ENCODE results near the gene CCSER1. TPM values are rescaled to one million over a fixed set of nuclear protein-coding genes. Genes with fewer than 3 reads are reported as not detected.
"Not testable (repeated sequence)": the region's sequence is repeated elsewhere in the genome, so short reads cannot be mapped to it uniquely, and the experiment has no call there.

The CCSER1 gene
- total RNA-seq, 1 donor = 7.9 TPM

- Histone ChIP-seq H3K9me3 (ENCODE audit: low read depth, low read length) (no peaks in the 10 kb centered on the region), H3K27me3 (ENCODE audit: insufficient read depth, low read length) (no peaks in the 10 kb centered on the region), H3K4me3 (ENCODE audit: low read length) (no peak overlapping the region), H3K4me1 (ENCODE audit: insufficient read depth, low read length) (no peaks in the 10 kb centered on the region)
Observed at GRCh38 chr4:91198951-91199350, 1071.8 kb downstream of the CCSER1 start.

- H3K4me1 ChIP-seq (ENCODE audit: insufficient read depth, low read length) = no peaks in the 10 kb centered on the region
- no peaks in the 10 kb centered on the region for H3K27me3 ChIP-seq (ENCODE audit: insufficient read depth, low read length)
- H3K9me3 ChIP-seq (ENCODE audit: low read depth, low read length) = no peaks in the 10 kb centered on the region
- H3K4me3 ChIP-seq (ENCODE audit: low read length) = no peak overlapping the region
Observed at GRCh38 chr4:91207535-91207934, 1080.3 kb downstream of the CCSER1 start.

GRCh38 chr4:91212211-91212610 is 1085.0 kb downstream of the CCSER1 start:
- no peaks in the 10 kb centered on the region for H3K4me1 ChIP-seq (ENCODE audit: insufficient read depth, low read length)
- H3K9me3 ChIP-seq (ENCODE audit: low read depth, low read length) = peaks cover 6% of the 10 kb centered on the region
- no peak overlapping the region for H3K4me3 ChIP-seq (ENCODE audit: low read length)
- no peaks in the 10 kb centered on the region for H3K27me3 ChIP-seq (ENCODE audit: insufficient read depth, low read length)

- H3K27me3 ChIP-seq (ENCODE audit: insufficient read depth, low read length) = not testable (repeated sequence)
Observed at GRCh38 chr4:91217831-91218403, 1090.7 kb downstream of the CCSER1 start.

GRCh38 chr4:91220315-91220714 is 1093.1 kb downstream of the CCSER1 start:
- Histone ChIP-seq H3K4me1 (ENCODE audit: insufficient read depth, low read length) (no peaks in the 10 kb centered on the region), H3K4me3 (ENCODE audit: low read length) (no peak overlapping the region), H3K9me3 (ENCODE audit: low read depth, low read length) (peaks cover 7% of the 10 kb centered on the region)

More at GRCh38 chr4:91217831-91218403, 1090.7 kb downstream of the CCSER1 start:
- peaks cover 13% of the 10 kb centered on the region for H3K9me3 ChIP-seq (ENCODE audit: low read depth, low read length)
- H3K4me1 ChIP-seq (ENCODE audit: insufficient read depth, low read length); H3K4me3 ChIP-seq (ENCODE audit: low read length): not testable (repeated sequence)

GRCh38 chr4:91222014-91222413 is 1094.8 kb downstream of the CCSER1 start:
- Histone ChIP-seq H3K27me3 (ENCODE audit: insufficient read depth, low read length) (no peaks in the 10 kb centered on the region), H3K4me3 (ENCODE audit: low read length) (no peak overlapping the region), H3K4me1 (ENCODE audit: insufficient read depth, low read length) (no peaks in the 10 kb centered on the region), H3K9me3 (ENCODE audit: low read depth, low read length) (peaks cover 7% of the 10 kb centered on the region)

More at GRCh38 chr4:91220315-91220714, 1093.1 kb downstream of the CCSER1 start:
- H3K27me3 ChIP-seq (ENCODE audit: insufficient read depth, low read length) = no peaks in the 10 kb centered on the region

- Histone ChIP-seq H3K9me3 (ENCODE audit: low read depth, low read length) (no peaks in the 10 kb centered on the region), H3K4me3 (ENCODE audit: low read length) (no peak overlapping the region), H3K4me1 (ENCODE audit: insufficient read depth, low read length) (no peaks in the 10 kb centered on the region), H3K27me3 (ENCODE audit: insufficient read depth, low read length) (no peaks in the 10 kb centered on the region)
Observed at GRCh38 chr4:91226867-91227266, 1099.7 kb downstream of the CCSER1 start.

- no peak overlapping the region for H3K4me3 ChIP-seq (ENCODE audit: low read length)
- H3K9me3 ChIP-seq (ENCODE audit: low read depth, low read length) = no peaks in the 10 kb centered on the region
- H3K27me3 ChIP-seq (ENCODE audit: insufficient read depth, low read length) = no peaks in the 10 kb centered on the region
- H3K4me1 ChIP-seq (ENCODE audit: insufficient read depth, low read length) = no peaks in the 10 kb centered on the region
Observed at GRCh38 chr4:91228659-91229058, 1101.5 kb downstream of the CCSER1 start.

- H3K4me1 ChIP-seq (ENCODE audit: insufficient read depth, low read length) = no peaks in the 10 kb centered on the region
- H3K4me3 ChIP-seq (ENCODE audit: low read length) = no peak overlapping the region
- no peaks in the 10 kb centered on the region for H3K27me3 ChIP-seq (ENCODE audit: insufficient read depth, low read length)
- no peaks in the 10 kb centered on the region for H3K9me3 ChIP-seq (ENCODE audit: low read depth, low read length)
Observed at GRCh38 chr4:91233164-91233563, 1106.0 kb downstream of the CCSER1 start.

- H3K4me3 ChIP-seq (ENCODE audit: low read length) = no peak overlapping the region
- no peaks in the 10 kb centered on the region for H3K4me1 ChIP-seq (ENCODE audit: insufficient read depth, low read length)
- no peaks in the 10 kb centered on the region for H3K9me3 ChIP-seq (ENCODE audit: low read depth, low read length)
- no peaks in the 10 kb centered on the region for H3K27me3 ChIP-seq (ENCODE audit: insufficient read depth, low read length)
Observed at GRCh38 chr4:91243132-91243531, 1115.9 kb downstream of the CCSER1 start.

GRCh38 chr4:91256043-91256442 is 1128.8 kb downstream of the CCSER1 start:
- Histone ChIP-seq H3K4me3 (ENCODE audit: low read length) (no peak overlapping the region), H3K4me1 (ENCODE audit: insufficient read depth, low read length) (no peaks in the 10 kb centered on the region), H3K27me3 (ENCODE audit: insufficient read depth, low read length) (no peaks in the 10 kb centered on the region), H3K9me3 (ENCODE audit: low read depth, low read length) (peaks cover 6% of the 10 kb centered on the region)

- H3K27me3 ChIP-seq (ENCODE audit: insufficient read depth, low read length) = no peaks in the 10 kb centered on the region
- H3K4me1 ChIP-seq (ENCODE audit: insufficient read depth, low read length) = no peaks in the 10 kb centered on the region
Observed at GRCh38 chr4:91256751-91257150, 1129.6 kb downstream of the CCSER1 start.

GRCh38 chr4:91257721-91258120 is 1130.5 kb downstream of the CCSER1 start:
- no peaks in the 10 kb centered on the region for H3K27me3 ChIP-seq (ENCODE audit: insufficient read depth, low read length)
- peaks cover 6% of the 10 kb centered on the region for H3K9me3 ChIP-seq (ENCODE audit: low read depth, low read length)
- no peaks in the 10 kb centered on the region for H3K4me1 ChIP-seq (ENCODE audit: insufficient read depth, low read length)
- H3K4me3 ChIP-seq (ENCODE audit: low read length) = no peak overlapping the region

More at GRCh38 chr4:91256751-91257150, 1129.6 kb downstream of the CCSER1 start:
- Histone ChIP-seq H3K9me3 (ENCODE audit: low read depth, low read length) (peaks cover 6% of the 10 kb centered on the region), H3K4me3 (ENCODE audit: low read length) (no peak overlapping the region)

- Histone ChIP-seq H3K9me3 (ENCODE audit: low read depth, low read length) (peaks cover 6% of the 10 kb centered on the region), H3K27me3 (ENCODE audit: insufficient read depth, low read length) (no peaks in the 10 kb centered on the region), H3K4me3 (ENCODE audit: low read length) (no peak overlapping the region), H3K4me1 (ENCODE audit: insufficient read depth, low read length) (no peaks in the 10 kb centered on the region)
Observed at GRCh38 chr4:91258326-91258725, 1131.1 kb downstream of the CCSER1 start.

- Histone ChIP-seq H3K9me3 (ENCODE audit: low read depth, low read length) (no peaks in the 10 kb centered on the region), H3K4me1 (ENCODE audit: insufficient read depth, low read length) (no peaks in the 10 kb centered on the region), H3K27me3 (ENCODE audit: insufficient read depth, low read length) (no peaks in the 10 kb centered on the region), H3K4me3 (ENCODE audit: low read length) (no peak overlapping the region)
Observed at GRCh38 chr4:91267543-91267942, 1140.3 kb downstream of the CCSER1 start.

GRCh38 chr4:91268481-91268880 is 1141.3 kb downstream of the CCSER1 start:
- H3K9me3 ChIP-seq (ENCODE audit: low read depth, low read length); H3K4me1 ChIP-seq (ENCODE audit: insufficient read depth, low read length); H3K27me3 ChIP-seq (ENCODE audit: insufficient read depth, low read length); H3K4me3 ChIP-seq (ENCODE audit: low read length): not testable (repeated sequence)
